ENCODE results near the gene ZP2.

- no peak for TF ChIP-seq EZH2 (IDR thresholded peaks at IDR 0.05; ENCODE audit: insufficient read depth, poor library complexity, severe bottlenecking)
- TF ChIP-seq EZH2phosphoT487 (IDR thresholded peaks at IDR 0.05; ENCODE audit: insufficient read depth, low read depth) = no peak
These were observed 20.8 kb downstream of the ZP2 start for GRCh38 chr16:21190599-21190998.
